GM23338 (cell line): ENCODE data around the gene ING1. TPM values are rescaled to one million over a fixed set of nuclear protein-coding genes. Genes with fewer than 3 reads are reported as not detected.

Source experiments
- ATAC-seq: fragments of 200-7000 bp; cut with Tn5 transposase; 3 replicates; pipeline ENCODE4 v1.9.1; 2020
- DNase-seq: peaks from one replicate; pipeline ENCODE4 v3.0.0-alpha.2; 2015; ENCODE audit warnings: low spot score
- H2AFZ ChIP-seq: fragments of 200-600 bp; sonication (generic); 2 replicates; pipeline ENCODE4 v1.8.0; 2016; ENCODE audit warnings: antibody characterized with exemption, mild to moderate bottlenecking, moderate library complexity
- H3F3A ChIP-seq: fragments of 200-600 bp; sonication (generic); replicated peaks from 2 replicates; pipeline ENCODE4 v1.8.0; 2017; ENCODE audit warnings: antibody characterized with exemption, mixed run types, low read depth
- H3K27ac ChIP-seq: fragments of 200-600 bp; sonication (generic); 2 replicates; pipeline ENCODE4 v1.6.1; 2016; ENCODE audit warnings: low read depth
- H3K27me3 ChIP-seq: fragments of 200-600 bp; sonication (generic); 2 replicates; pipeline ENCODE4 v1.8.0; 2016; ENCODE audit warnings: mild to moderate bottlenecking, mixed run types, moderate library complexity; ENCODE audit not compliant: insufficient read depth
- H3K36me3 ChIP-seq: fragments of 200-600 bp; sonication (generic); 2 replicates; pipeline ENCODE4 v1.8.0; 2016; ENCODE audit warnings: mild to moderate bottlenecking; ENCODE audit not compliant: insufficient read depth
- H3K4me1 ChIP-seq: fragments of 200-600 bp; sonication (generic); 2 replicates; pipeline ENCODE4 v1.8.0; 2016; ENCODE audit warnings: mild to moderate bottlenecking, moderate library complexity; ENCODE audit not compliant: insufficient read depth
- H3K4me2 ChIP-seq: fragments of 200-600 bp; sonication (generic); 2 replicates; pipeline ENCODE4 v1.7.1; 2017; ENCODE audit warnings: mixed run types
- H3K4me3 ChIP-seq: fragments of 200-600 bp; sonication (generic); 2 replicates; pipeline ENCODE4 v1.6.1; 2016; ENCODE audit warnings: mixed run types
- H3K79me2 ChIP-seq: fragments of 200-600 bp; sonication (generic); replicated peaks from 2 replicates; pipeline ENCODE4 v1.8.0; 2017; ENCODE audit warnings: mild to moderate bottlenecking; ENCODE audit not compliant: insufficient read depth
- H3K9me2 ChIP-seq: fragments of 200-600 bp; sonication (generic); 2 replicates; pipeline ENCODE4 v1.8.0; 2017; ENCODE audit not compliant: insufficient read depth
- H4K20me1 ChIP-seq: fragments of 200-600 bp; sonication (generic); replicated peaks from 2 replicates; pipeline ENCODE4 v1.8.0; 2017; ENCODE audit warnings: mild to moderate bottlenecking; ENCODE audit not compliant: insufficient read depth
- H3K27ac Mint-ChIP-seq: 2 replicates; pipeline ENCODE4 v1.8.0; 2020; ENCODE audit warnings: inconsistent platforms, mild to moderate bottlenecking, moderate library complexity, mixed read lengths
- H3K27me3 Mint-ChIP-seq: 3 replicates; pipeline ENCODE4 v1.8.0; 2022; ENCODE audit warnings: low read depth, mild to moderate bottlenecking, moderate library complexity, mixed read lengths, inconsistent platforms; ENCODE audit not compliant: insufficient read depth, poor library complexity
- H3K36me3 Mint-ChIP-seq: 3 replicates; pipeline ENCODE4 v1.8.0; 2021; ENCODE audit warnings: low read depth, mild to moderate bottlenecking, inconsistent platforms, moderate library complexity, mixed read lengths
- H3K4me1 Mint-ChIP-seq: 3 replicates; pipeline ENCODE4 v1.8.0; 2020; ENCODE audit warnings: mild to moderate bottlenecking, inconsistent platforms, mixed read lengths
- H3K4me3 Mint-ChIP-seq: 3 replicates; pipeline ENCODE4 v1.8.0; 2021; ENCODE audit warnings: moderate library complexity, mild to moderate bottlenecking, inconsistent platforms, mixed read lengths
- H3K9me3 Mint-ChIP-seq: 3 replicates; pipeline ENCODE4 v1.8.0; 2020; ENCODE audit warnings: moderate library complexity, mild to moderate bottlenecking, inconsistent platforms, mixed read lengths
- CREB1 ChIP-seq: fragments of 250-450 bp; sonication (Bioruptor Pico); IDR thresholded peaks from 2 replicates; pipeline ENCODE4 v1.5.0; 2020; ENCODE audit warnings: low read depth, mild to moderate bottlenecking, moderate library complexity
- CTCF ChIP-seq, 2 experiments: fragments of 200-600 bp in 1 of 2; sonication (generic) in 1 of 2; conservative IDR thresholded peaks; 2 replicates each; pipeline versions ENCODE4 v1.5.1 to v1.6.1; 2016 to 2017; ENCODE audit warnings: antibody characterized with exemption in 2 of 2, low read depth in 2 of 2, mild to moderate bottlenecking in 2 of 2, moderate library complexity in 1 of 2
- ETS1 ChIP-seq: IDR thresholded peaks from 2 replicates; pipeline ENCODE4 v1.6.1; 2016; ENCODE audit warnings: antibody characterized with exemption
- EZH2 ChIP-seq: fragments of 200-600 bp; sonication (generic); IDR thresholded peaks from one replicate; pipeline ENCODE4 v1.8.0; 2017; ENCODE audit warnings: antibody characterized with exemption, mild to moderate bottlenecking, low read depth; ENCODE audit not compliant: unreplicated experiment
- EZH2phosphoT487 ChIP-seq: fragments of 200-600 bp; sonication (generic); IDR thresholded peaks from one replicate; pipeline ENCODE4 v1.8.1; 2018; ENCODE audit warnings: antibody characterized with exemption; ENCODE audit not compliant: unreplicated experiment
- JUNB ChIP-seq: IDR thresholded peaks from one replicate; pipeline ENCODE4 v1.6.1; 2016; ENCODE audit warnings: antibody characterized with exemption; ENCODE audit not compliant: unreplicated experiment
- NANOG ChIP-seq: IDR thresholded peaks from 2 replicates; pipeline ENCODE4 v1.6.1; 2016; ENCODE audit warnings: antibody characterized with exemption, borderline replicate concordance
- POLR2AphosphoS5 ChIP-seq: IDR thresholded peaks from 2 replicates; pipeline ENCODE4 v1.6.1; 2016; ENCODE audit warnings: antibody characterized with exemption, low read depth
- REST ChIP-seq: IDR thresholded peaks from one replicate; pipeline ENCODE4 v1.6.1; 2018; ENCODE audit warnings: antibody characterized with exemption; ENCODE audit not compliant: unreplicated experiment
- STAT1 ChIP-seq: IDR thresholded peaks from one replicate; pipeline ENCODE4 v1.6.1; 2016; ENCODE audit warnings: antibody characterized with exemption; ENCODE audit not compliant: unreplicated experiment
- ZNF114 ChIP-seq: fragments of 250-450 bp; sonication (Bioruptor Pico); IDR thresholded peaks from 2 replicates; pipeline ENCODE4 v1.5.0; 2020; ENCODE audit warnings: mild to moderate bottlenecking, moderate library complexity
- ZNF331 ChIP-seq: fragments of 250-450 bp; sonication (Bioruptor Pico); IDR thresholded peaks from 2 replicates; pipeline ENCODE4 v1.5.0; 2020; ENCODE audit warnings: low read depth, mild to moderate bottlenecking, moderate library complexity
- ZNF462 ChIP-seq: fragments of 250-450 bp; sonication (Bioruptor Pico); IDR thresholded peaks from 2 replicates; pipeline ENCODE4 v1.5.0; 2020; ENCODE audit warnings: mild to moderate bottlenecking, moderate library complexity
- polyA plus RNA-seq: library from polyadenylated mRNA; unstranded; fragments of >200 nt; fragmentation: Nextera tagmentation; extraction: Ambion mirVana; gene quantifications from 2 replicates; pipeline ENCODE4 v1.2.1, GENCODE V29; 2016
- total RNA-seq: library from RNA; depleted of rRNA; stranded (reverse); fragments of >200 nt; shearing (Covaris generic); gene quantifications from 2 replicates; pipeline ENCODE4 v1.2.3, GENCODE V29; 2014

The ING1 gene
- total and polyA plus RNA-seq, 2 experiments from 2014 or later: 27.4 to 34.4 TPM

GRCh38 chr13:110722971-110723370 lies 9.5 kb downstream of the ING1 start:
- H3F3A ChIP-seq: 0 out of 2 replicates have a peak, but pooled peaks cover 5% of the 10 kb centered on the region
- Mint-ChIP-seq H3K4me3 (no peak overlapping the region), H3K27me3 (no peaks in the 10 kb centered on the region), H3K9me3 (no peaks in the 10 kb centered on the region), H3K27ac (no peak overlapping the region), H3K36me3 (peaks cover 20% of the 10 kb centered on the region), H3K4me1 (peaks cover 3% of the 10 kb centered on the region; the same call in 2 of the 3 replicates)
- no peaks in the 10 kb centered on the region; the same call in 1 of the 2 replicates for H3K36me3 ChIP-seq
- peaks cover 4% of the 10 kb centered on the region for H3K4me1 ChIP-seq
- H2AFZ ChIP-seq: no peak overlapping the region
- peak overlapping the region; percentile 76; the same call in 1 of the 2 replicates for H3K27ac ChIP-seq
- no peak overlapping the region for H3K4me2 ChIP-seq
- H3K27me3 ChIP-seq: no peaks in the 10 kb centered on the region
- peaks cover 24% of the 10 kb centered on the region for H4K20me1 ChIP-seq
- ATAC-seq: peak; percentile 40
- TF ChIP-seq ETS1 (no peak), EZH2phosphoT487 (no peak), STAT1 (no peak), CTCF (conservative IDR thresholded peaks at IDR 0.05; ENCODE audit: low read depth in 2 of 2) (no peak), CREB1 (no peak), EZH2 (no peak), ZNF114 (CRISPR knock-in tag) (no peak), JUNB (no peak), REST (no peak), POLR2AphosphoS5 (no peak), ZNF462 (no peak), NANOG (no peak), ZNF331 (CRISPR knock-in tag) (no peak)
- H3K79me2 ChIP-seq: peaks cover 55% of the 10 kb centered on the region
- H3K4me3 ChIP-seq: no peak overlapping the region
- no peak for DNase-seq
- no peaks in the 10 kb centered on the region for H3K9me2 ChIP-seq
